GM18858 (cell line): ENCODE results near the gene CYB5R3.
"Not testable (repeated sequence)": the region's sequence is repeated elsewhere in the genome, so short reads cannot be mapped to it uniquely, and the experiment has no call there.

ENCODE experiments used
- ATAC-seq: cut with Tn5 transposase; IDR thresholded peaks from one replicate; pipeline ENCODE4 v1.9.1; 2021; ENCODE audit not compliant: unreplicated experiment

Gene CYB5R3

GRCh38 chr22:42626431-42626830, 22.8 kb downstream of the CYB5R3 start:
- no peak for ATAC-seq

DNA sequence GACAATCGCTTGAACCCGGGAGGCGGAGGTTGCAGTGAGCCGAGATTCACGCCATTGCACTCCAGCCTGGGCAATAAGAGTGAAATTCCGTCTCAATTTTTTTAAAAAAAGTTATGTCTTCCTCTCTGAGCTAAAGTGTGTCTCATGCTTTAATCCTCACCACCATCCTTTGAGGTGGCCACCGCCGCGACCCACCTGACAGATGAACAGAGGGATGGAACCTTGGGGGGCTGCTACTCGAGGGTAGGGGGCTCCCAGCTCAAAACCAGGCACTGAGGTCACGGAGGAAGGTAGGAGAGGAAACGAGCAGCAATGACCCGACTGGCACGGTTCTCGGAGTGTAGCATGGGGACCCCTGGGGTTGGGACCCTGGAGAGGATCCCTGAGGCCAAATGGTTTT, 23.8 kb downstream of the CYB5R3 start:
- no peak for ATAC-seq

- ATAC-seq = no peak
Observed at GRCh38 chr22:42624551-42625106, 24.6 kb downstream of the CYB5R3 start.

DNA sequence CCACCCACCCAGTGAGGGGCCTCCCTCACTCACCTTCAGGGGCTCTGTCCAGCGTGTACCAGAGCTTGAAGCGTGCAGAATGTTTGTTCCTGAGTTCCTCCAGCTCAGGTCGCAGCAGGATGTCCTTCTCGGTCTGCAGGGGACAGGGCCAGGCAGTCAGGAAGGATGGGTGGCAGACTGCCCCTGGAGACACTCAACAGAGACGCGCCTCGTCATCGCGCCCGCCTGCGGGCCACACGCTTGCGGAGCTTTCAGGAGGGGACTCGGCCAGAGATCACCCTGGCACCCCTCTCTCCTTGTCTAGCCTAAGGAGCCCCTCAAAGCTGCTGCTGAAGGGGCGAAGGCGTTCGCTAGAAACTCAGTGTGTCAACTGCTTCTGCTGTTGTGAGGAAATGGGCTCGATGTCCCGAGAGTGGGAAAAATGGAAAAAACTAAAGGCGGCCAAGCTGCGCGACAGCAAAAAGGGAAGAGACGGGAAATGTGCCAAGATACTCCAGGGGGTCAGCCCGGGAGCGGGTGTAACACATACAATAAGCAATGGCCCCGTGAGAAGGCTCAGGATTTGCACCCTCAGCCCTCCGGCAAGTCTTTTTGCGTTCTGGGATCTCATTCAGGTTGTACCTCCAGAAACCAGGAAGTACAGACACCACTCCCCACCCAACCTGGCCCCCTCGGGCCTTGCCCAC, 25.3 kb downstream of the CYB5R3 start:
- ATAC-seq = no peak

GRCh38 chr22:42623301-42623751, 25.9 kb downstream of the CYB5R3 start:
- no peak for ATAC-seq

- ATAC-seq = no peak
Observed at GRCh38 chr22:42622061-42622710, 27.0 kb downstream of the CYB5R3 start.

GRCh38 chr22:42621505-42622002, 27.6 kb downstream of the CYB5R3 start:
- ATAC-seq = no peak

DNA sequence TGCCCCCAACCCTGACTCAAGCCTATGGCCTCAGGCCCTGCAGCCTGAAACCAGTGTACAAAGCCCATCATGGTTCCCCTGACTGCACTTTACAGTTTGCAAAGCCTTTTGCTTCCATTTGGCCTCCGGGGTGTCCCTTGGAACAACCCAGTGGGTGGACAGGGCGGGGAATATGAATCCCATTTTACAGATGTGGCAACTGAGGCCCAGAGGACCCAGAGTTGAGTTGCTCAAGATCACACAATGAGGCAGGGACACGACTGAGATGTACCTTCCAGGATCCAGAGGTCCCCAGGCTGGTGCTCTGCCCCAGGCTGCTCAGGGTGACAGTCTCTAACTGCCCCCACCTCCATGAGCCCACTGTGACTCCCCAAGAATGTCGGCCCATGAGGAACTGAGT, 29.1 kb downstream of the CYB5R3 start:
- no peak for ATAC-seq

GRCh38 chr22:42619261-42620063, 29.7 kb downstream of the CYB5R3 start:
- no peak for ATAC-seq

GRCh38 chr22:42617155-42617983, 31.8 kb downstream of the CYB5R3 start:
- no peak for ATAC-seq

- not testable (repeated sequence) for ATAC-seq
Observed at GRCh38 chr22:42615860-42616175, 33.4 kb downstream of the CYB5R3 start.

DNA sequence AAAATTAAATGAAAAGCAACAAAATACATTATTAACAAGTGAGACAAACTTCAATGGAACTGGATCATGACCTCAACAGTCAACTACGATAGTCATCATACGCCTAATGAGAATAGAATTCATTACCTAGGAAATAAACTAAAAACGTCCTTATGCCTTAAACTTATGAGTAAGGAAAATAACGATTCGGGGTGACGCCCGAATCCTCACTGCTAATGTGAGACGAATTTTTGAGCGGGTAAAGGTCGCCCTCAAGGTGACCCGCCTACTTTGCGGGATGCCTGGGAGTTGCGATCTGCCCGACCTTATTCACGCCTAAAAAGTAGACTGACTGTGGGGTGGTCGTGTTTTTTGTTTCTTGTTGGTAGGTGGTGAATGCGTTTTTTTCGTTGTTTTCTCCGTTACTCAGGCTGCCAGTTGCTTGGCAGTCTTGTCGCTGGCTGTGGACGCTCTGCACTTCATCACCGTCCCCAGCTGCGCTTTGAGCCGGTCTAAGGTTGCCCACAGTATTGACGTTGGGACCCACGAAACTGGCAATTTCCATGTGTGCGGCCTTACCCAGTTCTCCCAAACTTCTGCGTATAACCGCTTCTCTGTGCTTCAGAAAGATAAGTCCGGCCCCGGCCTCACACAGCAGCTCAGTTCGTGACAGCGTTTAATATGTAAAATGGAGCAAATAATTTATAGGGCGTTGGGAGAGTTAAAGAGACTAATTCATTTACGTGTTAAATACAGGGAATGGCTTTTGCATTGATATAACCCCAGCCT, 33.9 kb downstream of the CYB5R3 start:
- peak; percentile 38 for ATAC-seq

DNA sequence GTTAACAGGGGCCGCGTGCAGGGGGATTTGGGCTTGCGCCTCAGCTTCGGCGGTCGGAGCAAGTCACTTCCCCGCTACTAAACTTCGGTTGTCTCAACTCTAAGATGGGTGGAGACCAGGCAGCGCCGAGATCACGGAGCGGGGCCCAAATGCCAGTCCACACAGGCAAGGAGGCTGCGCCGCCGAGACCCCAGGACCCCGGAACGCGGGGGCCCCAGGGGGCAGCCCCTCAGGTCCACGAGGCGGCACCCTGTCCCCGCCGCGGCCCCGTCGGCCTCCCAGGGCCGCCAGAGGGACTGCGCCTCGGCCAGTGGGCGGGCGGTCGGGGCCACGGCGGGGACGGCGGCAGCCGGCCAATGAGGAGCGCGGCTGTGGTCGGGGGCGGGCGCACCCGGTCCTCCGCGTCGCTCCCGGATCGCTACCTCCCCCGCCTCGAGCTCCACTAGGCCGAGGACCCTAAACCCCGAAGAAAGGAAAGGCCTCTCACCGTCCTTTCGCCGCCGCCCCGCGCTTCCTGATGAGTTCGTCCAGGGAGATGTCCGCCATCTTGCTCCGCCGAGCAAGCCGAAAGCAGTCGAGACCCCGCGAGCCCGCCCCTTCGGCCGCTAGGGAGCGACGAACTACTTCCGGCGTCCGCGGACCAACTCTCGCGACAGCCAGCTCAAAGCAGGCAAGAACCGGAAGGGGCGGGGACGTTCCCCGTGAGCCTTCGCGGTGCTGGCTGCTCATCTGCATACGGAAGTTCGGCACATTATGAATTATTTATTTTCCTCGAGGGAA, 34.7 kb downstream of the CYB5R3 start, which contains the start of gene POLDIP3:
Gene POLDIP3 (minus strand): TSS at position 572 of the 780 bp plus-strand sequence. CDS start 26 bp downstream, at position 546.
- ATAC-seq = peak; percentile 58

DNA sequence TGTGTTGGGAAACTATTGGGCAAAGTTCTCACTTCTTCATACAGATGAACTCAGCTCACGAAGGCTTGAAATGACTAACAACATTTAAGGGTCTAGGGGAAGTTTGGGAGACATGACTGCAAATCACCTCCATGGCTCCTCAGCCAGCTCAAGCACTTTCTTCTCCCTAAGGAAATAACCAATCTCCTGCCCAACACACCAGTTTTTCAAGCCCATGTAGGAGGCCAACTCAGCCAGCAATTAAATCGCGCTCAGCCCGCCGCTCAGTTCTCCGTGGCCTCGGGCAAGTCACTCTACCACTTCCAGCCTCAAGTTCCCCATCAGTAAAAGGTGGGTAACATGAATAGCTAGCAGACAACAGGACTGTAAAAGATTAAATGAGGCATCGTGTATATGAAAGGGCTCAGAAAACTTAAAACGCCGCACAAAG, 35.3 kb downstream of the CYB5R3 start:
- ATAC-seq = no peak

DNA sequence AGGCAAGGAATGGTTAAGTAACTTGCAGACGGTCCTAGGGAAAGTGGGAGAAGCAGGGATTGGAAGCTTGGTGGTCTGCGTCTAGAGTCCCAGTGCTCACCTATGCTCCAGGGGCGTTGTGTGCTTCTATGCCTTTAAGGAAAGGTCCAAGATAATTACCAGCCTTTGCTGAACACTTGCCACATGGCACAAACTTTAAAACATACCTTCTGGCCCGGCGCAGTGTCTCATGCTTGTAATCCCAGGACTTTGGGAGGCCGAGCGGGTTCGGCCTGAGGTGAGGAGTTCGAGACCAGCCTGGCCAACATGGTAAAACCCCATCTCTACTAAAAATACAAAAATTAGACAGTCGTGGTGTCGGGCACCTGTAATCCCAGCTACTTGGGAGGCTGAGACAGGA, 36.9 kb downstream of the CYB5R3 start:
- no peak for ATAC-seq

DNA sequence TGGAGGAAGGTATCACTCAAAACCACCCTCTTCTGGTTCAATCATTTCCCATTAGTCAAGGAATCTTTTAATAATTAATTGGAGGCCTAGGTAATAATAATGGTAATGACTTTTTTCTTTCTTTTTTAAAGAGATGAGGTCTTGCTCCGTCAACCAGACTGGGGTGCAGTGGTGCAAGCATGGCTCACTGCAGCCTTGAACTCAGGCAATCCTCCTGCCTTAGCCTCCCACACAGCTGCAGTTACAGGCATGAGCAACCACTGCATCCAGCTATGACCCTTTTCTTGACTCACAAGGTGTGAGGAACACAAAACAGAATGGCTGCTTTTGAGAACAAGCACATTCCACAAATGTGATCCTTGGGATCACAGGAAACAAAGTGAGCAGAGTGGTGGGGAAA, 38.1 kb downstream of the CYB5R3 start:
- no peak for ATAC-seq

DNA sequence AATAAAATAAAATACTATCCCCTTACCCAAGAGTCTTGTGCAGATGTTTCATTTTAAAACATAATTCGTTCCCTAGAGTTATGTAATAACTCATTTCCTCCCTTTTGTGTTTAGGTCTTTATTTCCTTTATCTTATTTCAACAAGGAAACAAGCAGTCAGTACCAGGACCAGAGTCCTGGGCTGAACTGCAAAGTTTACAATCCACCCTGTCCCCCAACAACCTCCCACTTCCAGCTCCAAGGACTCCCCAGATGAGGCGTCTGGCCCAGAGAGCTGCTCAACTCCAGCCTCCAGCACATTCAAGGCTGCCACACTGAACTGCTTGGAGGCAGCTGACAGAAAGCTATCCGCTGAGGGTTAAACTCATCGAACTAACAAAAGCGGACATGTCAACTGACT, 39.0 kb downstream of the CYB5R3 start:
- ATAC-seq = no peak

DNA sequence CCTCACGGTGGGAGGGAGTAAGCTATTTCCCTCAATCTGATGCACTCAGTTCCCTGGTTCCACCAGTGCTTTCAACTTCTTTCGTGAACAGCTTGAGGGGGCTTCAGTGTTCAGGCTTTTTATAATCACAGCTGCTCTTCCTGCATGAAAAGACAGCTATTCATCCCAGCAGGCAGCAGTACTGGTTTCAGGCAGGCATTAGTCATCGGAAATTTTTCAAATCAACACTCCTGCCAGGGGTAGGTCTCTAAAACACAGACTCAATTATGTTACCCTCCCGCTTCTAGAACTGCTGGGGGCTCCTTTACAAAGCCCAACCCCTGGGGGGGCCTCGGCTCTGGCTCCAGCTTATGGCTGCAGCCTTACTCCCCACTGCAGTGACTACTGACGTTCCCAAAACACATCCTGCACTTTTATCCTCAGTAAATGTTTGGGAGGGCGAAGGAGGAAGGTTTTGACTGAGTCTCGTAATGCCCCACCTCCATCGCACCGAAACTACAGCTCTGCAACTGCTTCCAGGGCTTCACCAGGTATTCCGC, 40.3 kb downstream of the CYB5R3 start:
- ATAC-seq = no peak
